ENCODE measurements around the gene SLC17A7. TPM values are rescaled to one million over a fixed set of nuclear protein-coding genes. Genes with fewer than 3 reads are reported as not detected.
A peak's percentile ranks its signal among the peaks of the same experiment; 100 is the strongest.
"Not testable (repeated sequence)": the region's sequence is repeated elsewhere in the genome, so short reads cannot be mapped to it uniquely, and the experiment has no call there.

Gene SLC17A7
- total RNA-seq, 1 experiment from 2014 or later, result 0.84 TPM

DNA sequence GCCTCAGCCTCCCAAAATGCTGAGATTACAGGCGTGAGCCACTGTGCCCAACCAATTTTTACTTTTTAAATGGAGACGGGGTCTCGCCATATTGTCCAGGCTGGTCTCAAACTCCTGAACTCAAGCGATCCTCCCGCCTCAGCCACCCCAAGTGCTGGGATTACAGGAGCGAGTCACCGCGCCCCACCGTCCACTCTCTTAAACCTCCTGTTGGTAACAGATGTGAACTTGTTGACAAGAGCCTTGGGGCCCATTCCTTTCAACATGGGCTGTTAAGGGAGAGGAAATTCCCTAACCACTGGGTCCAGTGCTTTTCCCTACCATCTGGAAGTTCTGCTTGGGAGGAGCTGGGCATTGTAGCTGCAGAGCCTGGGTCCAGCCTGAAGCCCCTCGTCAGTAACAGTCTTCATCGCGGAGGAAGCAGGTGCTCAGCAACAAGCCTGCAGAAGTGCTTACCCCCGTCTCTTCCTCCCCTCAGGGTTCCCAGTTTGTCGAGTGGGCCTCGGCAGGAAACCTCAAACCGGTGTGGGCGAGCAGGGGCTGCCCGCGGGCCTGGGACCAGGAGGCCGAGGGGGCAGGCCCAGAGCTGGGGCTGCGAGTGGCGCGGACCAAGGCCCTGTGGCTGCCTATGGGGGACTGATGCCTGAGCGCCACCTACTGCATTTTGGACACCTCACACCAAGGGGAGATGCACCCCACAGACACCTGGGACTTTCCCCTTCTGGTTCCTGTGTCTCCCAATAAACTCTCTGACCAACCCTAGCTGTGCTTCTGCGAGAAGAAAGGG is 28.7 kb upstream of the SLC17A7 start:
- DNase-seq (ENCODE audit: low read depth), result peak; percentile 64

DNA sequence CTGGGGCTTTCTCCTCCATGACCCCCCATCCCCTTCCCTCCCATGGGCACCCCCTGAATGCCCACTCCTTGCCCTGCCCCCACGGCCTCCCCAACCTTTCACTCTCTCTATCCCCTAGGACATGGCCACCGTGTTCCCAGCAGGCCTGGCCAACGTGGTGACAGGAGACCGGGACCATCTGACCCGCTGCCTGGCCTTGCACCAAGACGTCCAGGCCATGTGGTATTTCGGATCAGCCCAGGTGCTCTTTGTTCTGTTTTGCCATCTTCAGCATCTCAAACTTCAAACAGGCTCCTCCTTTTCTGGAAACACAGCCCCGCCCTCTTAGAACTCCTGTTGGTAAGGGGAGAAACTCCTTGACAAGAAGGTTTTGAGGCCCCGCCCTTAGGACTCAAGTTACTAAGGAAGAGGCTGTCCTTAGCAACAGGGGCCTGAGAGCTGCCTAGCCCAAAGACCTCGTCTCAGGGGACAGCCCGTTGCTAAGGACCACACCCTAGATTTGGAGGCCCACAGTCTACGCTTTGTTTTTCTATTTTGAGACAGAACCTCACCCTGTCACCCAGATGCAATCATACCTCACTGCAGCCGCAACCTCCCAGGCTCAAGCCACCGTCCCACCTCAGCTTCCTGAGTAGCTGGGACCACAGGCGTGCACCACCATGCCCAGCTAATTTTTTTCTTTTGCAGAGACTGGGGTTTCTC is 27.6 kb upstream of the SLC17A7 start:
- peak; percentile 67 for DNase-seq (ENCODE audit: low read depth)

DNA sequence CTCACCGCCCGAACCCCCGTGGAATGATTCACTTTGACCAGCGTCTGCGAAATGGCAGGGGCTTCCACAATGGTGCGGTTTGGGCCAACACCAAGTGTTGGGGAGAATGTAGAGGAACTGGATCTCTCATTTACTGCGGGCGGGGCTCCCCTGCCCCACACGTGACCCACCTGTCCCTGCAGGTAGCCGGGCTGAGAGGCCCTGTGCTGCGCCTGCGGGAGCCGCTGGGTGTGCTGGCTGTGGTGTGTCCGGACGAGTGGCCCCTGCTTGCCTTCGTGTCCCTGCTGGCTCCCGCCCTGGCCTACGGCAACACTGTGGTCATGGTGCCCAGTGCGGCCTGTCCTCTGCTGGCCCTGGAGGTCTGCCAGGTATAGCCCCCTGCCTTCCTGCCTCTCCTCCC is 26.9 kb upstream of the SLC17A7 start:
- no peak for DNase-seq (ENCODE audit: low read depth)

DNA sequence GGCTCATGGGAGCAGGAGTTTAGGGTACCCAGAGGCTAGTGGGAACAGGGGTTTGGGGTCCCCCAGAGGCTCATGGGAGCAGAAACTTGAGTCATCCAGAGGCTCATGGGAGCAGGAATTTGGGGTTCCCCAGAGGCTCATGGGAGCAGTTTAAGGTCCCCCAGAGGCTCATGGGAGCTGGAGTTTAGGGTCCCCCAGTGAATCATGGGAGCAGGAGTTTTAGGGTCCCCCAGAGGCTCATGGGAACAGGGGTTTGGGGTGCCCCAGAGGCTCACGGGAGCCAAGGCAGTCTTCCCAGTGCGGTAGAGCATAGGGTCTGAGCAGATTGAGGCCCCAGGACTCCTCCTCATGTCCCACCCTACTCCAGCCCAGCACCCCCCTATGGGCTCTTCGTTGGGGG is 24.0 kb upstream of the SLC17A7 start:
- no peak for DNase-seq (ENCODE audit: low read depth)

DNA sequence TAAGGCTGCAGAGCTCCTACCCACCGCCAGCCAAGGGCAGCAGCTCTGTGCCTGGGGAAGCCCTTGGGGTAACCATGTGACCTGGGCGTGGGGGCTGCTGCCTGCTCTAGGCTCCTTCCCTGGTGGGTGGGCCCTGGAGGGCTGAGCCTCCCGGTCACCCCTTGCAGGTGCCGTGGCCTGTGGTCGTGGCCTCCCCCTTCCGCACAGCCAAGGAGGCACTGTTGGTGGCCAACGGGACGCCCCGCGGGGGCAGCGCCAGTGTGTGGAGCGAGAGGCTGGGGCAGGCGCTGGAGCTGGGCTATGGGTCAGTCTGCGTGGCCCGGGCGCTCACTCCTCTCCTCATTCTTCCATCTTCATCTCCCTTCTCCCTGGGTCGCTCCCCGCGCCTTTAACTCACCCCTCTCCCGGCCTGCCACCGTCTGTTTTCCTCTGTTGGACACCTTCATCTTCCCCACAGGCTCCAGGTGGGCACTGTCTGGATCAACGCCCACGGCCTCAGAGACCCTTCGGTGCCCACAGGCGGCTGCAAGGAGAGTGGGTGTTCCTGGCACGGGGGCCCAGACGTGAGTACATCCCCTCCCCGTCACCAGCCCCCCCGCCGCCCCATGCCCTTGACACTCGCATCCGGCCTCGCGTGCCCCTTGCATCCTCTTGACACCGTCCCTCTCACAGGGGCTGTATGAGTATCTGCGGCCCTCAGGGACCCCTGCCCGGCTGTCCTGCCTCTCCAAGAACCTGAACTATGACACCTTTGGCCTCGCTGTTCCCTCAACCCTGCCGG is 22.8 kb upstream of the SLC17A7 start:
- DNase-seq (ENCODE audit: low read depth), result no peak

DNA sequence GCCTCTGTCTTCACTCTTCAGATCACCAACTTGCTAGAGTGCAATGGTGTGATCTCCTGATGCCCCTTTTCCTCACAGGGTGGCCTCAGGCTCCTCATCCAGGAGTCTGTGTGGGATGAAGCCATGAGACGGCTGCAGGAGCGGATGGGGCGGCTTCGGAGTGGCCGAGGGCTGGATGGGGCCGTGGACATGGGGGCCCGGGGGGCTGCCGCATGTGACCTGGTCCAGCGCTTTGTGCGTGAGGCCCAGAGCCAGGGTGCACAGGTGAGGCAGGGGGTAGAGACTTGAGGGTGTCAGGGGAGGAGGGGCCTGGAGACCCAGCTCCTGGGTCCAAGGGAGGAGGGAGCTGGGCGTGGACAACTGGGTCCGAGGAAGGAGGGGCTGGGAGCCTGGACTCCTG is 21.2 kb upstream of the SLC17A7 start:
- DNase-seq (ENCODE audit: low read depth), result no peak

DNA sequence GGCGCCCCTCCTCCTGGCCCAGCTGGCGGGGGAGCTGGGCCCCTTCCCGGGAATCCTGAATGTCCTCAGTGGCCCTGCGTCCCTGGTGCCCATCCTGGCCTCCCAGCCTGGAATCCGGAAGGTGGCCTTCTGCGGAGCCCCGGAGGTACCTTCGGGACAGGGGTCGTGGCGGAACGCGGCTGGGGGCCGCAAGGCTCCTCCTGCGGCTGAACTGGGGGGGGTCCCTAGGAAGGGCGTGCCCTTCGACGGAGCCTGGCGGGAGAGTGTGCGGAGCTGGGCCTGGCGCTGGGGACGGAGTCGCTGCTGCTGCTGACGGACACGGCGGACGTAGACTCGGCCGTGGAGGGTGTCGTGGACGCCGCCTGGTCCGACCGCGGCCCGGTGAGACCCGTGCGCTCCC is 20.3 kb upstream of the SLC17A7 start:
- DNase-seq (ENCODE audit: low read depth), result no peak

DNA sequence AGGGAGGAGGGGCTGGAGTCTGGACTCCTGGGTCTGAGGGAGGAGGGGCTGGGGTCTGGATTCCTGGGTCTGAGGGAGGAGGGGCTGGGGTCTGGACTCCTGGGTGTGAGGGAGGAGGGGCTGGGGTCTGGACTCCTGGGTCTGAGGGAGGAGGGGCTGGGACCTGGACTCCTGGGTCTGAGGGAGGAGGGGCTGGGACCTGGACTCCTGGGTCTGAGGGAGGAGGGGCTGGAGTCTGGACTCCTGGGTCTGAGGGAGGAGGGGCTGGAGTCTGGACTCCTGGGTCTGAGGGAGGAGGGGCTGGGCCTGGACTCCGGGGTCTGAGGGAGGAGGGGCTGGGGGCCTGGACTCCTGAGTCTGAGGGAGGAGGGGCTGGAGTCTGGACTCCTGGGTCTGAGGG is 19.8 kb upstream of the SLC17A7 start:
- not testable (repeated sequence) for DNase-seq (ENCODE audit: low read depth)

DNA sequence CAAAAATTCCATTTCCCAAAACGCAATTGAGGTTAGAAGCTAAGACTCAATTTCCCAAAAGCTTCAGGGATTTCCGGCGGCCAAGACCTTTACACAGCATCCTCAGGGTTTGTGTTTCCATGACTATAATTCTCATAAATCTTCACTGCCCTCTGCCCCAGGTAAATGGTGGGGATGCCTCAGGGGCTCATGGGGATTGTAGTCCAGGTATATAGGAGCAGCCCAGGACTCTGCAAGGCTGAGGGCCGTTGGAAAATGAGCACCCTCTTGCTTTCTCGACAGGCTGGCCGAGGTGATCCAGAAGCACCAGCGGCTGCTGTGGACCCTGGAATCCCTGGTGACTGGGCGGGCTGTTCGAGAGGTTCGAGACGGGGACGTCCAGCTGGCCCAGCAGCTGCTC is 18.1 kb upstream of the SLC17A7 start:
- DNase-seq (ENCODE audit: low read depth), result no peak

DNA sequence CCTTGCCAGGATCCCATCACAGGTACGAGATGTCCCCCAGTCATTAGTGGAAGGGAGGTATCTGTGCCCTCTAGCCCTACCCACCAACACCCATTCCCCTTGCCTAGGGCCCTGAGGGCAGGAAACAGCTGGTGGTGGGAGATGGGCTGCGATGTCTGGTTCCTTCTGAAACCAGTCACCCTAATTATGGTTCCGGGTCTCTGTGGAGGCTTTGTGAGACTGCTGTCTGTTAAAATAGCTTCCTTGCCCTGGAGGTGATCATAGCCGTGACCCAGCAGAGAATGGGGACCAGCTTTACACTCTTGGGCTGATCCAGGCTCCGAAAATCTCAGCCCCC is 17.2 kb upstream of the SLC17A7 start:
- DNase-seq (ENCODE audit: low read depth), result no peak

DNA sequence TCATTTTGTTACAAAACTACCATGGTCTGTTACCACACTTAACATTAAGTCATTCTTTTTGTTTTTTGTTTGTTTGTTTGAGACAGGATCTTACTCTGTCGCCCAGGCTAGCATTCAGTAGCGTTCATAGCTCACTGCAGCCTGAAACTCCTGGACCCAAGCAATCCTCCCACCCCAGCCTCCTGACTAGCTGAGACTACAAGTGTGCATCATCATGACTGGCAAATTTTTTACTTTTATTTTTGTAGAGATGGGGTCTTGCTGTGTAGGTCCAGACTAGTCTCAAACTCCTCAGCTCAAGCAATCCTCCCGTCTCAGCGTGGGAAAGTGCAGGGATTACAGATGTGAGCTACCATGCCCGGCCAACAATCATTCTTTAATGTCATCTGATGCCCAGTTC is 15.0 kb upstream of the SLC17A7 start:
- DNase-seq (ENCODE audit: low read depth), result no peak

DNA sequence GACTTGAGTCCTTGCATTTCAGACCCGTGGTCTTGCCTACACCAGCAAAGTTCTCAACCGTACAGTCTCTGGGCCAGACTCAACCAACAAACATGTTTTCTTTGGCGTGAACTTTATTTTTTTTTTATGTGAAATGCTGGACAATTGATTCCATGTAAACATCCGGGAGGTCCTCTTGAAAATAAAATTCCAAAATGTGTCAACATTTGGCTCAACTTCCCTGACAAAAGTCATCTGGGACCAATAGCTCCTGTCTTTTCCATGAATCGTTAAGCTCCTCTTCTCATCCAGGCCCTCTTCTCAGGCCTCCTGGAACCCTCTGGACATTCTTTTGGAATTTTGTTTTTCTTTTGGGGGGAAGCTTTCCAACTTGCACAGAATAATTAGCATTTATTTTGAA is 14.4 kb upstream of the SLC17A7 start:
- no peak for DNase-seq (ENCODE audit: low read depth)

DNA sequence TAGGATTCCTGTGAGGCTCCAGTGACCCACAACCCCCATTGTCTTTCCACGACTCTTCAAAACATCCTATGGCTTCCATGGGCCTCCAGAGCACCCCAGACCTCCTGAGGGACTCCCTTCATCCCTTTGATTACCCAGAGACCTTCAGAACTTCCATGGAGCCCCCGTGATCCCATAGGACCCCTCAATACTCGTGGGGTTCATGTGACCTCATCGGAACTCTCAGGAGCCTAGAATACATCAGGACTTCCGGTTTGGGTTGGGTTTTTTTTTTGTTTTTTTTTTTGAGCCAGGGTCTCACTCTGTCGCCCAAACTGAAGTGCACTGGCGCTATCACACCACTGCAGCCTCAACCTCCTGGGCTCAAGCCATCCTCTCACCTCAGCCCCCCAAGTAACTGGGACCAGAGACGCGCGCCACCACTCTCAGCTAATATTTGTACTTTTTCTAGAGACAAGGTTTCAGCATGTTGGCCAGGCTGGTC is 12.5 kb upstream of the SLC17A7 start:
- no peak for DNase-seq (ENCODE audit: low read depth)

DNA sequence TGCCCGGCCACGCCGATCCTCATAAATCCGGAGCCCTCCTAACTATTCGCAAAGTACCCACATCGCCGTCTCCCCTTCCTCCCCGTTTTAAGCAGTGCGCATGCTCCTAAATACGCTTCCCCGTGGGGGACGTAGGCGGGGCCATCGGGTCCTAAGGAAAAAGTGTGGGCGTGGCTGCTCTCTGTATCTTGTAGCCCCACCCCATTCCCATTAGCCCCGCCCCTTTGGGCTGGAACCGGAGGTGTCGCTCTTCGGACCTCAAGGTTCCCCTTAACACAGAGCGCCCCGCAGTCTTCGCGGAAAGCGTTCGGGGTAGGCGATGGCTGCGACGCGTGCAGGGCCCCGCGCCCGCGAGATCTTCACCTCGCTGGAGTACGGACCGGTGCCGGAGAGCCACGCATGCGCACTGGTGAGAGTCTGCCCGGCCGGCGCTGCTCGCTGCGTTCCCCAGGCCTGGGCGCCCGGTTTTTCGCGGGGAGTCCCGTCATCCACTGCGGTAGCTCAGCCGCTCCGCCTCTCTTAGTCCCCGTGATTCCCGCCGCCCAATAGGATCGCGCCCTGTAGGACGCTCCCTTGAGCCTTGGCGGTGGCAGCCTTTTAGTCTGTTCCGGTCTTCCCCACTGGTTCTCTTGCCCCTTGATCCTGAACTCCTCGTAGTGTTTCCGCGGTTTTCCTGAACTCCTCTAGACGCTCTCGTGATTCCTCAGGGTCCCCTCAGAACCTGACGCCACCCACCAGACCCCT is 11.9 kb upstream of the SLC17A7 start, which contains the start of gene ALDH16A1:
Gene ALDH16A1 (plus strand): TSS at position 213 of the 744 bp plus-strand sequence. CDS start 107 bp downstream, at position 320.
- peak; percentile 98 for DNase-seq (ENCODE audit: low read depth)

DNA sequence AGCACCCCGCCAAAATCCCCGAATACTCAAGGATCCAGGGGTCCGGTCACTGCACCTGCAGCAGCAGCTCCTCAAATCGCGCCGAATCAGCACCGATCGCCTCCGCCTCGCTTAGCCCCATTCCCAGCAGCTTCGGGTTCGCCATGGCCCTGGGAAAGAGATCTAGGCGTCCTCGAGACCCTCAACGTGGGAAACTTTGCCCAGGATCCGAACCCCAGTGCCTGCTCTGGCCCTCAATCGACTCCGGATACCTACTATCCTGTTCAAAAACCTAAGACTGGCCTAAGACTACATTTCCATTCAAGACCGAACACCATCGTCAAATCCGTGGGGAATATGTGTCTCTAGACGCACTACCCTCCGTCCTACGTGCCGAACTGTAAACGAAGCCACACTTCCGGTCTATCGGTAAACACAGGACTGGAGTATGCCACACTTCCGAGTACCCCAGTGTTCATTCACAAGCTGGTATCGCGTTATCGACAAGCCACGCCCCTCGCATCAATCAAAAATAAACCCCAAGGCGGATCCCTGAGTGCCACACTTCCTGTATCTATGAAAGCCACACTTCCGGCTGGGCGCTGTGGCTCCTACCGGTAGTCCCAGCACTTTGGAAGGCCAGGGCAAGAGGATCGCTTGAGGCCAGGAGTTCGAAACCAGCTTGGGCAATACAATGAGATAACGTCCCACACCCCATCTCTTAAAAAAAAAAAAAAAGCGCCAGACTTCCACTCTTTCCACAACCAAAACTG is 10.3 kb upstream of the SLC17A7 start, which contains the start of gene PIH1D1:
Gene PIH1D1 (minus strand): TSS at position 385 of the 752 bp plus-strand sequence. CDS start 240 bp downstream, at position 145.
- peak; percentile 100 for DNase-seq (ENCODE audit: low read depth)

DNA sequence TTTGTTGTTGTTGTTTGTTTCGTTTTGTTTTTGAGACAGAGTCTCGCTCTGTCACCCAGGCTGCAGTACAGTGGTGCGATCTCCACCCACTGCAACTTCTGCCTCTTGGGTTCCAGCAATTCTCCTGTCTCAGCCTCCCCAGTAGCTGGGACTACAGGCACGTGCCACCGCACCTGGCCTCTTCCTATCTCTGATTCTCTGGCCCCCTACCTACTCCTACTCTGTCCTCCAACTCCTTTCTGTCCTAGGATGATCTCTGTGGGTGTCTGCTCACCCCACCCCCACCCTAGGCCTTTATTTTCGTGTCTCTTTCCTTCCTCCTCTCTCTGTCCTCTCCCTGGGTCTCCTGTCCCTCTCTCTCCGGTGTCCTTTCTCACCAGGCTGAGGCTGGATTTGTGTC is 9.1 kb upstream of the SLC17A7 start:
- no peak for DNase-seq (ENCODE audit: low read depth)

DNA sequence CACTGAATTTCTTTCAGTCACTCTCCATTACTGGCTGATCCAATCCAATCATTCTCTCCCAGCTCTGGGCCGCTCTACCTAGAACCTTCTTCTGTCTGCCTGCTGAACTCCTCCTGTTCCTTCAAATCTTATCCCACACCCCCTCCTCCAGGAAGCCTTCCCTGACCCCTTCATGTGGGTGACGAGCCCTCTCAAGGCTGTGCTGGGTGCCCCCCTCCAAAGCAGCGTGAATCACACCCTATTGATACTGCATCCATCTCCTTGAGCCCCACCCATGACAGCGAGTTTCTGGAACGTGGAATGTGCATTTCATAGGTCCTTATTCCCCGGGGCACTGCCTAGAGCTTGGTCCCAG is 7.1 kb upstream of the SLC17A7 start:
- no peak for DNase-seq (ENCODE audit: low read depth)

DNA sequence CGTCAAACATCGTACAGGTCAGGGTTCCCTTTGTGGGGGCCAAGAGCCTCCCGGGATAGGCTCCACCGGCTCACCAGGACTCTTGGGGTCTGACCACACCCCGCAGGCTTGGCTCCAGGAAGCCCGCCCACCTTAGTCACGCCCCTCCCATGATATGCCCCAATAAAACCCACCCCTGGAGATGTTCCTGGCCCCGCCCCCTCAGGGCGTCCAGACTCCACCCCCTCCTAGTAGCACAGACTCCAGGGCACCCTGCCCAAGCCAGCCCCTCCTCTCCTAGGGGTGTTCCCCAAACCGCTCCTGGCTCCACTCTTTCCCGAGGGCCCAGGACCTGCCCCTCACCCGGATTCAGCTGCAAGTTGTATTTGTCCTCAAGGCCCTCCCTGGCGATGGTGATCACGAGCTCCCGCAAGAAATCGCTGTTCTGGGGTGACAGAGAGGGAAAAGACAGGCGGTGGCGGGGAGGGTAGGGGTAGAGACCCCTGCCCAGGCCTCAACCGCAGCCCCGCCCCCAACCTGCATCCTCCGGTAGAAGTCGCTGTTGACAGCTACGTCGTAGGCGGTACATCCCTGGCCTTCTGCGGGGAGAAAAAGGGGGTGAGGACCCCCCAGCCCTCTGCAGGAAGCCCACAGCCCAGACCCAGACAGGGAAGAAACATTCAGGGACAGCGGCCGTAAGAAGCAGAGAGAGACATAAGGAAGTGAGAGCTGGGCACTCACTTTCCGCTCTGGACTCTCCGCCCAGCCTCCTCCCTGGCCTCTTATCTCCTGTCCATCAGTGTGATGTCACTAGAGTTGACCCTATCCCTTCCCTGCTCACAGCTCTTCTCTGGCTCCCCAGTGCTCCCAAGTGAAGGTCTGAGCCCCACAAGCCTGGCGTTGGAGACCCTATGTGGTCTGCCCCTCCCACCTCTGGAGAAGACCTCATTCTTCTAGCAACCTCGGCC is 6.4 kb upstream of the SLC17A7 start:
- DNase-seq (ENCODE audit: low read depth), result peak; percentile 45

DNA sequence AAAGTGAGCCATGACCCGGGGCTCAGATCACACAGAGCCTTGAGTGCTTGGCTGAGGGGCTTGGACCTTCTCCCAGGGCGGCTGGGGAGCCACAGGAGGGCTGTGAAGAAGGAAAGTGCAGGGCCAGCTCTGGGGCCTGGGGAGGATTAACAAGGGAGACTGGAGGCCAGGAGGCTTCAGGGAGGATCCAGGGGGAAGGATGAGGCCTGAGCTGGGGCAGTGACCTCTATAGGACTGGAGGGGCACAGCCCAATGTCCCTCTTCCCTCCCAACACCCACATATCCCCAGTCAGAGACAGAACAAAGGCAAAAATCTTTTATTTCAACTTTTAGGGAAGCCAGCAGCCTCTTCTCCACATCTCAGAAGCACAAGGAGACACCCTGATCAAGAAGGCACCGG is 4.7 kb upstream of the SLC17A7 start:
- DNase-seq (ENCODE audit: low read depth), result no peak

Data from RPMI7951 (cell line).